GM18858 (cell line): ENCODE results near the gene RAB7A.
"Not testable (repeated sequence)": the region's sequence is repeated elsewhere in the genome, so short reads cannot be mapped to it uniquely, and the experiment has no call there.

Experiments
- ATAC-seq: cut with Tn5 transposase; IDR thresholded peaks from one replicate; pipeline ENCODE4 v1.9.1; 2021; ENCODE audit not compliant: unreplicated experiment

The RAB7A gene

GRCh38 chr3:128749561-128749960 lies 23.6 kb downstream of the RAB7A start:
- not testable (repeated sequence) for ATAC-seq

GRCh38 chr3:128753715-128754114 lies 27.7 kb downstream of the RAB7A start:
- ATAC-seq: no peak

- ATAC-seq: no peak
Observed at GRCh38 chr3:128760042-128760441, 34.1 kb downstream of the RAB7A start.

- no peak for ATAC-seq
Observed at GRCh38 chr3:128760881-128761280, 34.9 kb downstream of the RAB7A start.

GRCh38 chr3:128761392-128761791 lies 35.4 kb downstream of the RAB7A start:
- no peak for ATAC-seq

- ATAC-seq: no peak
Observed at GRCh38 chr3:128763967-128764366, 38.0 kb downstream of the RAB7A start.

- no peak for ATAC-seq
Observed at GRCh38 chr3:128764863-128765262, 38.9 kb downstream of the RAB7A start.

GRCh38 chr3:128767094-128767750 lies 41.2 kb downstream of the RAB7A start:
- no peak for ATAC-seq

GRCh38 chr3:128768471-128768870 lies 42.5 kb downstream of the RAB7A start:
- no peak for ATAC-seq

- no peak for ATAC-seq
Observed at GRCh38 chr3:128770387-128770786, 44.4 kb downstream of the RAB7A start.

GRCh38 chr3:128773189-128773588 lies 47.2 kb downstream of the RAB7A start:
- ATAC-seq: not testable (repeated sequence)

GRCh38 chr3:128773592-128773991 lies 47.6 kb downstream of the RAB7A start:
- not testable (repeated sequence) for ATAC-seq

GRCh38 chr3:128775241-128775640 lies 49.3 kb downstream of the RAB7A start:
- ATAC-seq: no peak

- no peak for ATAC-seq
Observed at GRCh38 chr3:128775906-128776542, 50.0 kb downstream of the RAB7A start.

GRCh38 chr3:128780101-128780837 lies 54.3 kb downstream of the RAB7A start:
- no peak for ATAC-seq

- ATAC-seq: no peak
Observed at GRCh38 chr3:128781164-128781563, 55.2 kb downstream of the RAB7A start.

GRCh38 chr3:128782282-128783146 lies 56.5 kb downstream of the RAB7A start:
- no peak for ATAC-seq

GRCh38 chr3:128783774-128784173 lies 57.8 kb downstream of the RAB7A start:
- ATAC-seq: no peak

GRCh38 chr3:128784232-128784631 lies 58.2 kb downstream of the RAB7A start:
- ATAC-seq: no peak

- ATAC-seq: no peak
Observed at GRCh38 chr3:128784843-128785242, 58.9 kb downstream of the RAB7A start.

GRCh38 chr3:128786434-128787020 lies 60.5 kb downstream of the RAB7A start:
- ATAC-seq: no peak
